OCI-LY7 (cell line): ENCODE data around the gene ATXN7L3. TPM values are rescaled to one million over a fixed set of nuclear protein-coding genes. Genes with fewer than 3 reads are reported as not detected.

Experiments used
- BruUV-seq: library from RNA; stranded (reverse); fragments of 400-500 nt; replicated peaks from 2 replicates; lab custom pipeline; 2021; lab: Mats Ljungman, UMichigan
- CTCF ChIA-PET: fragments of 300-600 bp; sonication (Branson Sonifier 250); formaldehyde crosslinking; loops from one replicate; lab custom pipeline; 2022; ENCODE audit warnings: antibody characterized with exemption; ENCODE audit not compliant: unreplicated experiment; lab: Charles Lee
- POLR2A ChIA-PET: fragments of 300-600 bp; sonication (Branson Sonifier 250); formaldehyde crosslinking; loops from one replicate; lab custom pipeline; 2022; ENCODE audit warnings: antibody characterized with exemption; lab: Charles Lee
- DNase-seq: peaks from one replicate; pipeline ENCODE4 v3.0.0-alpha.2; 2015; ENCODE audit warnings: low spot score
- H2AFZ ChIP-seq: fragments of 200-600 bp; sonication (generic), shearing (Covaris generic); 2 replicates; pipeline ENCODE4 v1.6.1; 2014; ENCODE audit warnings: mild to moderate bottlenecking, antibody characterized with exemption, low read length, moderate library complexity
- H3K27ac ChIP-seq: fragments of 200-600 bp; sonication (generic); 2 replicates; pipeline ENCODE4 v1.5.1; 2014; ENCODE audit warnings: mixed run types, low read depth, mild to moderate bottlenecking, moderate library complexity, low read length, inconsistent platforms; ENCODE audit not compliant: poor library complexity, severe bottlenecking
- H3K36me3 ChIP-seq: fragments of 200-600 bp; sonication (generic); 2 replicates; pipeline ENCODE4 v1.6.1; 2014; ENCODE audit warnings: mild to moderate bottlenecking, antibody characterized with exemption, low read length, moderate library complexity, mixed read lengths; ENCODE audit not compliant: insufficient read depth
- H3K4me1 ChIP-seq: fragments of 200-600 bp; sonication (generic); 2 replicates; pipeline ENCODE4 v1.5.1; 2014; ENCODE audit warnings: mild to moderate bottlenecking, low read length; ENCODE audit not compliant: insufficient read depth, poor library complexity, severe bottlenecking
- H3K4me2 ChIP-seq: fragments of 200-600 bp; sonication (generic); 2 replicates; pipeline ENCODE4 v1.6.1; 2014; ENCODE audit warnings: mild to moderate bottlenecking, low read length
- H3K4me3 ChIP-seq: fragments of 200-600 bp; sonication (generic); 2 replicates; pipeline ENCODE4 v1.5.1; 2014; ENCODE audit warnings: mild to moderate bottlenecking, low read depth, low read length; ENCODE audit not compliant: poor library complexity, severe bottlenecking
- H3K79me2 ChIP-seq: fragments of 200-600 bp; sonication (generic); 2 replicates; pipeline ENCODE4 v1.6.1; 2016; ENCODE audit warnings: low read depth, mild to moderate bottlenecking, low read length, moderate library complexity, mixed read lengths; ENCODE audit not compliant: insufficient read depth
- H3K9me2 ChIP-seq: fragments of 200-600 bp; sonication (generic); 2 replicates; pipeline ENCODE4 v1.6.1; 2016; ENCODE audit warnings: mild to moderate bottlenecking, low read length, mixed read lengths; ENCODE audit not compliant: insufficient read depth
- H3K9me3 ChIP-seq: fragments of 200-600 bp; sonication (generic); 2 replicates; pipeline ENCODE4 v1.6.1; 2014; ENCODE audit warnings: mild to moderate bottlenecking, mixed run types, low read length, mixed read lengths
- H4K20me1 ChIP-seq: fragments of 200-600 bp; sonication (generic); 2 replicates; pipeline ENCODE4 v1.6.1; 2014; ENCODE audit warnings: mild to moderate bottlenecking, antibody characterized with exemption, low read length, moderate library complexity, mixed read lengths; ENCODE audit not compliant: insufficient read depth
- EZH2phosphoT487 ChIP-seq: fragments of 200-600 bp; sonication (generic); IDR thresholded peaks from 2 replicates; pipeline ENCODE4 v1.6.1; 2018; ENCODE audit warnings: low read depth, borderline replicate concordance, mild to moderate bottlenecking, mixed run types, antibody characterized with exemption, low read length, moderate library complexity, mixed read lengths
- intact Hi-C: fragments of 100-400 bp; cut with micrococcal nuclease; formaldehyde crosslinking; loops from one replicate; pipeline ENCODE4 v1.10.0; 2022; ENCODE audit not compliant: unreplicated experiment
- total RNA-seq, 2 experiments: library from RNA; depleted of rRNA in 1 of 2; stranded (reverse); fragments of >200 nt in 1 of 2; shearing (Covaris generic) in 1 of 2; gene quantifications; 2 replicates each; pipeline ENCODE4 v1.2.3, GENCODE V29; 2014 to 2022
- TF ChIP-seq, protein P1 (sequence below): fragments of 200-600 bp; sonication (generic); conservative IDR thresholded peaks from 2 replicates; pipeline ENCODE4 v1.5.1; 2014; ENCODE audit warnings: mild to moderate bottlenecking, antibody characterized with exemption, low read length, moderate library complexity, mixed read lengths

The ATXN7L3 gene
- total RNA-seq, 2 experiments from 2014 or later, result 57.7 to 106 TPM

DNA sequence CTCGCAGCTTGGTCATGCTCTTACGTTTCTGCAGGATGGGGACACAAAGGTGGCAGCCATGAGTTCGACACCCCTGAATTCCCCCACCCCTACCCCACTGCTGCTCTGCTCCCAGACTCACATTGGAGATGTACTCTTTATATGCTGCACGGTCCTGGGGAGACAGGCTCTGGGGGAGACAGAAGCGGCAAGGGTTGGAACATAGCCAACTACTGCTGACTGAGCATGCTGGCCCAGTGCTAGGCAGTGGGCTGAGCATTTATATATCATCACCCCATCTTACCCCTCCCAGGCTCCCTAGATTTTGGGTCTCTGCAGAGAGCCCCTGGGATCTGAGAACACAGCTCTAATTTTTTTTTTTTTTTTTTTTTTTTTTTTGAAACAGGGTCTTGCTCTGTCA lies 8.1 kb upstream of the ATXN7L3 start:
- intact Hi-C loops, result no loop called here
- no peak overlapping the region for H3K4me3 ChIP-seq
- no TSS peak for BruUV-seq
- no peak for DNase-seq
- TF ChIP-seq EZH2phosphoT487, result no peak
- TF ChIP-seq, protein P1, sequence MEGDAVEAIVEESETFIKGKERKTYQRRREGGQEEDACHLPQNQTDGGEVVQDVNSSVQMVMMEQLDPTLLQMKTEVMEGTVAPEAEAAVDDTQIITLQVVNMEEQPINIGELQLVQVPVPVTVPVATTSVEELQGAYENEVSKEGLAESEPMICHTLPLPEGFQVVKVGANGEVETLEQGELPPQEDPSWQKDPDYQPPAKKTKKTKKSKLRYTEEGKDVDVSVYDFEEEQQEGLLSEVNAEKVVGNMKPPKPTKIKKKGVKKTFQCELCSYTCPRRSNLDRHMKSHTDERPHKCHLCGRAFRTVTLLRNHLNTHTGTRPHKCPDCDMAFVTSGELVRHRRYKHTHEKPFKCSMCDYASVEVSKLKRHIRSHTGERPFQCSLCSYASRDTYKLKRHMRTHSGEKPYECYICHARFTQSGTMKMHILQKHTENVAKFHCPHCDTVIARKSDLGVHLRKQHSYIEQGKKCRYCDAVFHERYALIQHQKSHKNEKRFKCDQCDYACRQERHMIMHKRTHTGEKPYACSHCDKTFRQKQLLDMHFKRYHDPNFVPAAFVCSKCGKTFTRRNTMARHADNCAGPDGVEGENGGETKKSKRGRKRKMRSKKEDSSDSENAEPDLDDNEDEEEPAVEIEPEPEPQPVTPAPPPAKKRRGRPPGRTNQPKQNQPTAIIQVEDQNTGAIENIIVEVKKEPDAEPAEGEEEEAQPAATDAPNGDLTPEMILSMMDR, result no peak
- POLR2A ChIA-PET, result no interaction called here
- H4K20me1 ChIP-seq, result no peaks in the 10 kb centered on the region
- peaks cover 44% of the 10 kb centered on the region for H3K4me1 ChIP-seq
- no peaks in the 10 kb centered on the region for H3K9me2 ChIP-seq
- no peak overlapping the region for H2AFZ ChIP-seq
- CTCF ChIA-PET, result no interaction called here
- H3K4me2 ChIP-seq, result no peak overlapping the region
- peaks cover 14% of the 10 kb centered on the region; the same call in 1 of the 2 replicates for H3K79me2 ChIP-seq
- no peak overlapping the region for H3K27ac ChIP-seq
- no peaks in the 10 kb centered on the region for H3K9me3 ChIP-seq
- H3K36me3 ChIP-seq, result peaks cover 64% of the 10 kb centered on the region

DNA sequence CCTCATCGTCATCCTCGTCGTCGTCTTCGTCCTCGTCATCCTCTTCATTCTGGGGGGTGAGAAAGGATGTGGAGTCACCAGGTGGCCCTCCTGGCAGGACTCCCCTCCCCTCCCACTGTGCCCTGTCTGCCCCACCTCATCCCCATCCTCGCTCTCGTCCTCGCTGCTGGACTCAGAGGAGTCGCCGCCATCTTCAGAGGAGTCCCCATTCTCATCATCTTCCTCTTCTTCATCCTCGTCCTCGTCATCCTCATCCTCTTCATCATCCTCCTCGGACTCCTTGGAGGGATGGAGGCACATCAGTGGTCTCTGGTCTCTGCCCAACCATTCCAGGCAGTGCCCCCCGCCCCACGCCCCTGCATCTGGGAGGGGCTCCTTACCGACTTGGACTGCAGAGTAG lies 7.6 kb upstream of the ATXN7L3 start:
- BruUV-seq, result no TSS peak
- POLR2A ChIA-PET, result no interaction called here
- no peak for DNase-seq

DNA sequence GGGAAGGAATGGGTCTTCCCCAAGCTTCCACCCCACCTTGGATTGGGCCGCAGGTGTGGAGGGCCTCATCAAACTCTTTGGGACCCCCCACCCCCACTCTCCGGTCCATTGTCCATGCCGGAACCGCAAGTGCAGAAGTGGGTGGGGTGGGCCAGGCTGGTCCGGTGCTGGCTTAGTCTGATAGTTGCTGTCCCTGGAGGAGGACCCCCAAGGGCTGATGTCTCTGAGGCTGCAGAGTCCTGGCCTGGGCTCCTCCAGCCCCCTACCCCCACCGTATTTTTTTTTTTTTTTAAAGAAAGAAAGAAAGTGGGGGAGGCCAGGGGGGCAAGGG lies 7.1 kb upstream of the ATXN7L3 start:
- H3K79me2 ChIP-seq, result peaks cover 14% of the 10 kb centered on the region; the same call in 1 of the 2 replicates
- no peaks in the 10 kb centered on the region for H3K9me3 ChIP-seq
- CTCF ChIA-PET, result interaction anchor here (1.0 kb wide), 1 partner anchor 151 kb away, joined by 3 read pairs; no protein-coding TSS in a partner anchor
- H3K9me2 ChIP-seq, result no peaks in the 10 kb centered on the region
- POLR2A ChIA-PET, result no interaction called here
- peaks cover 52% of the 10 kb centered on the region for H3K4me1 ChIP-seq
- H4K20me1 ChIP-seq, result no peaks in the 10 kb centered on the region
- peaks cover 60% of the 10 kb centered on the region for H3K36me3 ChIP-seq
- no peak overlapping the region for H2AFZ ChIP-seq
- TF ChIP-seq, protein P1, result no peak
- TF ChIP-seq EZH2phosphoT487, result no peak
- DNase-seq, result no peak
- no peak overlapping the region for H3K4me3 ChIP-seq
- BruUV-seq, result no TSS peak
- H3K4me2 ChIP-seq, result no peak overlapping the region
- H3K27ac ChIP-seq, result no peak overlapping the region
- intact Hi-C loops, result no loop called here

More for the DNA sequence above, 7.6 kb upstream of the ATXN7L3 start:
- H3K9me2 ChIP-seq, result no peaks in the 10 kb centered on the region
- H2AFZ ChIP-seq, result no peak overlapping the region
- no peak overlapping the region for H3K27ac ChIP-seq
- H3K36me3 ChIP-seq, result peaks cover 62% of the 10 kb centered on the region
- peaks cover 14% of the 10 kb centered on the region; the same call in 1 of the 2 replicates for H3K79me2 ChIP-seq
- no peak for TF ChIP-seq EZH2phosphoT487
- TF ChIP-seq, protein P1, result no peak
- H3K4me2 ChIP-seq, result no peak overlapping the region
- H3K4me3 ChIP-seq, result no peak overlapping the region
- intact Hi-C loops, result no loop called here
- peaks cover 48% of the 10 kb centered on the region for H3K4me1 ChIP-seq
- CTCF ChIA-PET, result no interaction called here
- H3K9me3 ChIP-seq, result no peaks in the 10 kb centered on the region
- no peaks in the 10 kb centered on the region for H4K20me1 ChIP-seq
